Panc1 (cell line): Measurements from ENCODE around the gene BACE1.

Experiments
- POLR2AphosphoS5 ChIP-seq: IDR thresholded peaks from 2 replicates; pipeline ENCODE4 v1.6.1; 2012; ENCODE audit warnings: mild to moderate bottlenecking, low read depth, low read length, moderate library complexity
- TCF7L2 ChIP-seq: IDR thresholded peaks from 2 replicates; pipeline ENCODE4 v1.6.1; 2011; ENCODE audit warnings: mild to moderate bottlenecking, low read depth, low read length, inconsistent platforms
- TF ChIP-seq, protein P1 (sequence below): fragments of 450-650 bp; IDR thresholded peaks from 2 replicates; pipeline ENCODE4 v1.5.1; 2017; ENCODE audit warnings: mild to moderate bottlenecking

DNA sequence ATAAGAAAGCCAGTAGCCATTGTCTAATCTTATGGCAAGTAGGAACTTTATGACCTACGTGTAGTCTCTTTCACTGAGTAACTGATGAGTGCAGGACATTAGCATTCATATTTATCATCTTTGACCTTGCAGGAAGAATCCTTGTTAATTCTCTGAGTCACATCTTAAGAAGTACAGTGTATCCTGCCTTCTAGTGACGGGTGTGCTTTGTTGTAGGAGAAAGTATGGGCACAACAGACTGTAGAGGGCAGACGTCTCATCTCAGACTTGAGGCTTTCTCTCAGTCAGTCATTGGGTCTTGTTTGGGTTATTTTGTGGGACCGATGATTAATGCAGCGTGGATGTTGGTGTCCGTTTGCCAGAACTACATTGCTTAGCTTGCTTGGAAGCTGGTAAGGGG is 76.8 kb downstream of the BACE1 start:
- TF ChIP-seq, protein P1, sequence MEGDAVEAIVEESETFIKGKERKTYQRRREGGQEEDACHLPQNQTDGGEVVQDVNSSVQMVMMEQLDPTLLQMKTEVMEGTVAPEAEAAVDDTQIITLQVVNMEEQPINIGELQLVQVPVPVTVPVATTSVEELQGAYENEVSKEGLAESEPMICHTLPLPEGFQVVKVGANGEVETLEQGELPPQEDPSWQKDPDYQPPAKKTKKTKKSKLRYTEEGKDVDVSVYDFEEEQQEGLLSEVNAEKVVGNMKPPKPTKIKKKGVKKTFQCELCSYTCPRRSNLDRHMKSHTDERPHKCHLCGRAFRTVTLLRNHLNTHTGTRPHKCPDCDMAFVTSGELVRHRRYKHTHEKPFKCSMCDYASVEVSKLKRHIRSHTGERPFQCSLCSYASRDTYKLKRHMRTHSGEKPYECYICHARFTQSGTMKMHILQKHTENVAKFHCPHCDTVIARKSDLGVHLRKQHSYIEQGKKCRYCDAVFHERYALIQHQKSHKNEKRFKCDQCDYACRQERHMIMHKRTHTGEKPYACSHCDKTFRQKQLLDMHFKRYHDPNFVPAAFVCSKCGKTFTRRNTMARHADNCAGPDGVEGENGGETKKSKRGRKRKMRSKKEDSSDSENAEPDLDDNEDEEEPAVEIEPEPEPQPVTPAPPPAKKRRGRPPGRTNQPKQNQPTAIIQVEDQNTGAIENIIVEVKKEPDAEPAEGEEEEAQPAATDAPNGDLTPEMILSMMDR = no peak
- no peak for TF ChIP-seq POLR2AphosphoS5
- no peak for TF ChIP-seq TCF7L2
